ENCODE measurements around the gene NUP85.
"Not testable (repeated sequence)": the region's sequence is repeated elsewhere in the genome, so short reads cannot be mapped to it uniquely, and the experiment has no call there.

The NUP85 gene

DNA sequence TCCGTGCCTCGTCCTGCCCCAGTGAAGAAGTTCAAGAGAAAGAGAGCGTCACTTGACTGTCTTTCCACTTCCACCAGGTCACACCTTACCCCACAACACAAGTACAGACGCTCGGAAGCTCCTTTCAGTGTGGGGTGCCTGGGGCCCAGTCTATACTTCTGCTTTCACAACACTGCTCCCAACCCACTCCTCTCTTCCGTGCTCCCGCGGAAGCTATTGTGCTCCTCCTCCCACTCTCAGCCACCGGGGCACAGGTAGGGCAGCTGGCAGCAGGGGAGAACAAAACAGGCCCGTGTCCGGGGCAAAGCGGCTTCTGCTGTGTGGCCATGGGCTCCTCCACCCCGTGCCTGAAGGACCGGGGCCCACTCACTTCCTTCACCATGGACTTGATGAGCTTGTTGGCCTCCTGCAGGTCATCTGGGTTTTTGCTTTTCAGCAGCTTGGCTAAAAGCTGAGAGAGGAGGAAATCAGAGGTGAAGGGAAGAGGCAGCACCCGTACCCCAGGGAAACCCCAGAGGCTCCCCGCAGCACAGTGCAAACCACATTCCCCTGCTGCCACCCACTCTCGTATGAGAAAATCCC lies 37.1 kb downstream of the NUP85 start:
- DNase-seq, result no peak

DNA sequence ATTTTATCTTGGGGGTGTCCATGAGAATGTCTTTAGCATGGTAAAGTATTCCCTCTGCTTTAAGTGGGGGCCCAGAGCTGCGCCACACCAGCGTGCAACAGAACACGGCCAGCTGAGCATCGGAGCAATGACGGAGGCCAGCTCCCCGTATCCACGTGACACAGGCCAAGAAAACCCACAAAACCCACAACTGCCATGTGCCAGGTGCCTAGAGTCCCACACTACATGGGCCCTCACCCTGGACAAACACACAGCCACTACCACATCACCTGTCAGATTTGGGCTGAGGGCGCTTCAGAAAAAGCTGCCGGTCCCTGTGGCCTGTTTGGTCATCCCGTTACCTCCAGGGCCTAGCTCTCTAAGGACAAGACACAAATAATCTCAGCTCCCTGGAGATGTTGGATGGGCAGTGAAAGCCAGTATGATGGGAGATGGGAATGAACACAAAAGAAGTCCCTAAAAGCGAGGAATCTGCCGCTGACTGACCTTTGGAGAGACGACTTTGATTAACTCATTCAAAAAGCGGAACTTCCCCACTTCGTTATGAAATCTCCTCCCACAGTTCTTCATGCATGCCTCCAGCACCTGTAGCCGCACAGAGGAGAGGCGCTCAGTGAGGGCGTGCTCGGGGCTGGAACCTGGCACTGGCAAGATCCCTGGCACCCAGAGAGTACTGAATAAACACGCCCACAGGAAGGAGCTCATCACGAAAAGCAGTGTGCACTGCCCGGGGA lies 38.8 kb downstream of the NUP85 start:
- no peak for DNase-seq

DNA sequence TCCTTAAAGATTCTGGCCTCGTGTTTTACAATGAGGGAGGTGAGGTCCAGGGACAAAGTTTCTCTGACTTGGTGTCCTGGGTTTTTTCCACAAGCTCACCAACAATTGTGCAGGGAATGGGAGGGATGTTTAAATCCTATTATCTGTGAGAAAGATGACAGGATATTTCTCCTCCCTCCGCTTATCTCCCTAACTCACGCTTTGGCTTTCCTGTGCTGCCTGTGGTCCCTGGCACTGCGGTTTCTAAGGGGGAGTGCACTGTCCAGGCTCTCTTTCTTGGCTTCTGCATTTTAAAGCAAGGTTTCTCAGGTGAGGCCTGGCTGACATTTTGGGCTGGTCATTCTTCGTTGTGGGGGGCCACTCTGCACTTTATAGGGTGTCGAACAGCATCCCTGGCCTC lies 39.5 kb downstream of the NUP85 start:
- DNase-seq, result no peak

DNA sequence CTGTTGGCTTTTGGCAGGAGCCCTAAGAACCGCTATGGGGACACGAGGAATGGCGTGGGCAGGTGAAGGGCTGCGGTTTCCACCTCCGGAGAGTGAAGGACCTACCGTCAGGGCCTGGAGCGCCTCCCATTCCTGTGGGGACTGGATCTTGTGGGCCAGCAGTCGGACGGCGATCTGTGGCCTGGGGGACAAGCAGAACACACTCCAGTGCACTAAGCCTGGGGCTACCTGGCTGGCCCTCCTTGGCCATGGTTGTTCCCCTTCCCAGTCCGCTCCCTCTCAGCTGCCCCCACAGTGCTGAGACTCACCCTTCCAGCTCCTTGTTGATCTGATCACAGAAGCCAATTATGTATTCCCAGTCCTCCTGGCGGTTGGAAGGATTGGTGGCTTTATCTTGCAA lies 40.9 kb downstream of the NUP85 start:
- no peak for DNase-seq

DNA sequence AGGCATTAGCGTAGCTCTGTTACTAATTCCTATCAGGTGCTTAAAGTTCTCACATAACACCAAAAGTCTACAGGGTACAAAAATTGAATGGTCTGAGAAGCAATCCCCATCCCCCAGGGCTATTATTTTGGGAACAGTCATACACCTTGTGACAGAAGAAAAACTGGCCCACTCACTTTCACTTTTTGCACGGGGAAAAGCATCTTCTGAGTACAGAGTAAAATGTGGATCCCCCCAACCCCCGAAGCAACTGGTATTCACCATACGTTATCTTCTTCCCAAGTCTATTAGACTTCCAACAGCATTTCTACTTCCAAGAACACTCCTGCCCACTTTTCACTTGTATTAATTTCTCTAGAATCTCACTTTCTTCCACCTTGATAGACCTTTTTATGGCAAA lies 44.1 kb downstream of the NUP85 start:
- DNase-seq, result no peak

GRCh38 chr17:75250009-75250471 lies 44.6 kb downstream of the NUP85 start:
- peak; percentile 60 for DNase-seq

GRCh38 chr17:75252039-75252816 lies 46.7 kb downstream of the NUP85 start:
- DNase-seq, result no peak

- DNase-seq, result not testable (repeated sequence)
Observed at GRCh38 chr17:75255954-75256698, 50.6 kb downstream of the NUP85 start.

GRCh38 chr17:75257228-75257627 lies 51.7 kb downstream of the NUP85 start:
- DNase-seq, result not testable (repeated sequence)

GRCh38 chr17:75260641-75261335 lies 55.3 kb downstream of the NUP85 start:
- DNase-seq, result no peak

DNA sequence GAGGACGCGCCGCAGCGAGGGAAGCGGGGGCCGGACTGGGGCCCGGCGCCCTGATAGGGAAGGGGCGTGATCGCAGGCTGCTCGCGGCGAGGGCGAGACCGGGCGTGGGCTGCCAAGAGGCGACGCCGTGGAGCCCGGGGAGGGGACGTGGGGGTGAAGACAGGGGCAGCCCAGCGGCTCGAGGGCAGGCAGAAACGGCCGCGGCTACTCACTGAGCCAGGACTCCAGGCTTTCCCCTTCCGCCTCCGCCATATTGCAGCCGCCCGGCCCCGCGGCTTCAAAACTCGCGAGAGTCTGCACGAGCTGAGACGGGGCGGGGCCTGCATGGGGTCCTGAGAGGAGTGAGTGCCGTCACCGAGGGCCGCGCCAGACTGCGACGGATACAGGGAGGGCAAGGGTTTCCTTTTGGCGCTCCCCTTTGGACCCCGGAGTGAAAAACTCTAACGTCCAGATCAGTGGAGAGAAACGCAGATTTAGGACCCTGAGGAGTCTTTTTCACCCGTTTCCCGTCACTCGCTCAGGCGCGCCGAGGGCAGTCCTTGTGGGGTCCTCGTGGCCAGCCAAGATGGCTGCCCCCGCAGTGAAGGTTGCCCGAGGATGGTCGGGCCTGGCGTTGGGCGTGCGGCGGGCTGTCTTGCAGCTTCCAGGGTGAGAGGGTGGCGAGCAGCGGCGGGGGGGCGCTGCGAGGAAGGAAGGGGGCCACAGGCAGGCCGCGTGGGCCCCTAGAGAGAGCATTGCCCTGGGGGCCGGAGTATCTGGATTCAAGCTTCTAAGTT lies 56.0 kb downstream of the NUP85 start, which contains the start of the genes GGA3 and MRPS7:
GGA3 (minus strand) TSS at position 271 of the 776 bp plus-strand sequence; CDS start at position 252, 19 bp downstream.
MRPS7 (plus strand) TSS at position 544 of the 776 bp plus-strand sequence; CDS start at position 566, 22 bp downstream.
- DNase-seq, result peak; percentile 94

DNA sequence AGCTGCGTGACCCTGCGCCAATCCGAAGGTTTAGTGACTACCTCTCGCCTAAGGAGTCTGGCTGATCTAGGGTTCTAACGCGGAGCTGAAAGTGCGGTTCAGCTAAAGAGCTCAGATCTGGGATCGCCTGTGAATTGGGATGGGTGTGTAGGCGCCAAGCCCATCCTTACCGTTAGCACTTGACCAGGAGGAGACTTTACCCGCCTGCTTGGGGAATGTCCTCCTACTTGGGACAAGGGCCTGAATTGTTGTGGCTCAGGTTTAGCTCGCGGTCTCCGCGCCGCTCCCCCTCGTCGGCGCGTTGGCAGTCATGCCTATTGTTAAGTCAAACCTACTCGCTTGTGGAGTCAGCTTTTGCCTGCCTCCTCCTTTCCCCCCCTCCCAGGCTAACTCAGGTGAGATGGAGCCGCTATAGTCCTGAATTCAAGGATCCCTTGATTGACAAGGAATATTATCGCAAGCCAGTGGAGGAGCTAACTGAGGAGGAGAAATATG lies 56.7 kb downstream of the NUP85 start:
- DNase-seq, result peak; percentile 11

DNA sequence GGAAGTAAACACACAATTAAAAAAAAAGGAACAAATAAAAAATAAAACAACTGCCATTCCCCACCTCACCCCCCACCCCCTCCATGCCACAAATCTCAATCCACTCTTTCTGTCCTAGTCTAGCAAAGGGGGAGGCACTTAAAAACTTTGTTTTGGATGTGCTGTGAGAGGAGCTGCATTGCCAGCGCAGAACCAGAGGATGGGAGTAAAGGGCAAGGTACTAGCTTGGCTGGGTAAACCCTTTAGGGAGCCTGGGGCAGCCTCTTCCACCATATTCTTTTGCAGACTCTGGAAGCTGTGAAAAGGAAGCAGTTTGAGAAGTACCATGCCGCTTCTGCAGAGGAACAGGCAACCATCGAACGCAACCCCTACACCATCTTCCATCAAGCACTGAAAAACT lies 57.6 kb downstream of the NUP85 start:
- no peak for DNase-seq

DNA sequence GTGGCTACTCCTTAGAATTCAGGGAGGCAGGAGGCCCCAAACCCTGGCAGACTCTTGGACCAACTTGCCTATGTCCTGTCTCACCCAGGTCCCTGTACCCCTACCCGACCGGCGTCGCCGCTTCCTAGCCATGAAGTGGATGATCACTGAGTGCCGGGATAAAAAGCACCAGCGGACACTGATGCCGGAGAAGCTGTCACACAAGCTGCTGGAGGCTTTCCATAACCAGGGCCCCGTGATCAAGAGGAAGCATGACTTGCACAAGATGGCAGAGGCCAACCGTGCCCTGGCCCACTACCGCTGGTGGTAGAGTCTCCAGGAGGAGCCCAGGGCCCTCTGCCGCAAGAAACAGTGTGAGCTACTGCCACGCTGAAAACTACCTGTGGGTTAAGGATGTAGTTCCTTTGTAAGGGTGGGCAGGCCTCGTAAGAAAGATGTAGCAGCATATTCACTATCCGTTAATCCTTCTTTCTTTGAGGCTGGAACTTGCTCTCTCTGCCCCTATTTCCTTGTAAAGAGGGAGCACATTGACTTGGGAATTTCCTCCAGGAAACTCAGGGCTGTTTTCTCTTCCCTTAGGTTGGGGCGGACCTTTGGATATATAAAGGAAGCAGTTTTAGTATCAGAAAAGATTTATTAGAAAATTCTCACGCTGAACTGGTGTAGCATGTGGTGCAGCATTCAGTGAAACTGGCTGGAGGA lies 60.3 kb downstream of the NUP85 start:
- no peak for DNase-seq

GRCh38 chr17:75266316-75267152 lies 61.1 kb downstream of the NUP85 start:
- DNase-seq, result no peak

DNA sequence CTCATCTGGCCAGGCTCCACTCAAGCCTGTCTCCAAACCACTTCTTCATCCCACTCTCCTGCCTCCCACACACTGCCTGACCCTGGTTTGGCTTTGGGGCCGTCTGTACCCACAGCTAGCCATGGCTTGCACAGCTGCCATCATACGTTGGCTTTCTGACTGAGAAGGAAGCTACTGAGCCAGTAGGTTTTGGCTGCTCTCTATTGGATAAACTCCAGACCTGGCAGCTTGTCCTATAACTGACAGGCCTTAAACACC lies 61.6 kb downstream of the NUP85 start:
- no peak for DNase-seq

DNA sequence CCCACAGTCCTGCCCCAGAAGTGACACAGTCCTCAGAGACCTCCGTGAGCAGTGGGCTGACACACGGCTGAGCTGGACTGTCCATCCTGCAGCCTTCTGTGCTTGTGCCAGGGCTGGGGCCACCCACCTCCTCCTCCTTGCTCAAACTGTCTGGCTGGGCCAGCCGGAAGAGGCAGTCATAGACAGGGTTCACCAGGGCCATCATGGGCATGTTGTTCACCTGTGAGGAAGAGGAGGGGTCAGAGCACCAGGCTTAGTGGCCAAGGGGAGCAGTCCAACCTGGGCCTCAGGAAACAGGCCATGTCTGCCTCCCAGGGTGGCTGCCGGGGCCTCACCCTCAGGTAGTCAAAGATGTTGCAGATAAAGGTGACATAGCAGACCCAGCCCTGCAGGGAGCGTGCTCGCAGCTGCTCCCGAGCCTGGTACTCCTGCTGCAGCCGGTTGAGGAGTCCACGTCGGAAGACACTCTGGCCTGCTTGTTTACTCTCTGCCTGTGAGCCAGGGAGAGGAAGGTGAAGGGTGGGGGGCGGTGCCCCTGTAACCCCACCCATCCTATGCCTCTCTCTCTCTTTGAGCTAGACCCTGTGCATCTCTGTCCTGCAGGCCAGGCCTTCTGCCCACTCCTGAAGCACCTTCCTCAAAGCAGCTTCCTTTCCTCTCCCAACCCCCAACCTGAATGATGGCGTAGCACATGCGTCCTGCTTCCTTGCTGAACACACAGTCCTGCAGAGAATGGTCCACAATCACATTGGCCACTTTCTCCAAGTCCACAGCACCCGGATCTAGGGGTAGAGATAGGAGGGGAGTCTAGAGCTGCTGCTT lies 62.1 kb downstream of the NUP85 start:
- DNase-seq, result no peak

DNA sequence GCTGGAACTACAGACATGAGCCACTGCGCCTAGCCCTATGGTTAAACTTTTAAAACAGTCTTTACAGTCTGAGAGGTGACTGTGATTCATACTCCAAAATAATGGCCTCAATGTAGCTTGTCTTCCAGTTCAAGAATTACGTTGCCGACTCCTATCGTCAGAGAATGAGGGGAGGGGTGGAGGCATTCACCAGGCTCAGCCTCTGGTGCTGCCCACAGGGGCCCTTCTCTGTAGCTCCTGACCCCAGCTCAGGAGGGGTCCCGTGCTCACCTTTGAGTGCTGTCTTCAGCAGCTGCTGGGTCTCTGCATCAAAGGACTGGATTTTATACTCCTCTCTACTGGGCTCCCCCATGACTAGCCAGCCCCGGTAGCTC lies 64.4 kb downstream of the NUP85 start:
- no peak for DNase-seq

Data from fibroblast of skin of right biceps (primary cell).